Ectodermal cell (in vitro differentiated cells): Measurements from ENCODE around the gene NOTCH2. TPM values are rescaled to one million over a fixed set of nuclear protein-coding genes. Genes with fewer than 3 reads are reported as not detected.
"Not testable (repeated sequence)": the region's sequence is repeated elsewhere in the genome, so short reads cannot be mapped to it uniquely, and the experiment has no call there.

Source experiments
- H3K27ac ChIP-seq: 2 replicates; pipeline ENCODE4 v1.7.0; 2013; ENCODE audit warnings: mild to moderate bottlenecking, low read depth, low read length; ENCODE audit not compliant: insufficient read depth, poor library complexity, severe bottlenecking
- H3K27me3 ChIP-seq: 2 replicates; pipeline ENCODE4 v1.7.0; 2013; ENCODE audit warnings: mild to moderate bottlenecking, low read length; ENCODE audit not compliant: insufficient read depth, control insufficient read depth, poor library complexity, severe bottlenecking
- H3K36me3 ChIP-seq: one replicate; pipeline ENCODE4 v1.7.0; 2013; ENCODE audit warnings: low read length; ENCODE audit not compliant: control insufficient read depth, insufficient read depth
- H3K4me1 ChIP-seq: one replicate; pipeline ENCODE4 v1.7.0; 2013; ENCODE audit warnings: low read length; ENCODE audit not compliant: control insufficient read depth, insufficient read depth
- H3K4me3 ChIP-seq: 2 replicates; pipeline ENCODE4 v1.7.0; 2013; ENCODE audit warnings: low read depth, low read length, control low read depth; ENCODE audit not compliant: insufficient read depth
- H3K9me3 ChIP-seq: 2 replicates; pipeline ENCODE4 v1.7.0; 2013; ENCODE audit warnings: mild to moderate bottlenecking, low read length, moderate library complexity; ENCODE audit not compliant: control insufficient read depth
- WGBS, 2 experiments: methylation state at CpG; one replicate each; pipeline ENCODE4 v1.1.7; 2013; ENCODE audit warnings: missing lambda C conversion rate in 2 of 2; 5-methylcytosine and 5-hydroxymethylcytosine counted together
- polyA plus RNA-seq, 4 experiments: library from polyadenylated mRNA; stranded (reverse); fragments of 50-300 nt; gene quantifications; one replicate each; pipeline ENCODE4 v1.2.3, GENCODE V29; 2013

Gene NOTCH2
- 64.9 TPM for polyA plus RNA-seq (2013, experiment 1 of 4)
- polyA plus RNA-seq (2013, experiment 2 of 4): 83.5 TPM
- polyA plus RNA-seq (2013, experiment 3 of 4): 49.0 TPM
- polyA plus RNA-seq (2013, experiment 4 of 4): 61.6 TPM

DNA sequence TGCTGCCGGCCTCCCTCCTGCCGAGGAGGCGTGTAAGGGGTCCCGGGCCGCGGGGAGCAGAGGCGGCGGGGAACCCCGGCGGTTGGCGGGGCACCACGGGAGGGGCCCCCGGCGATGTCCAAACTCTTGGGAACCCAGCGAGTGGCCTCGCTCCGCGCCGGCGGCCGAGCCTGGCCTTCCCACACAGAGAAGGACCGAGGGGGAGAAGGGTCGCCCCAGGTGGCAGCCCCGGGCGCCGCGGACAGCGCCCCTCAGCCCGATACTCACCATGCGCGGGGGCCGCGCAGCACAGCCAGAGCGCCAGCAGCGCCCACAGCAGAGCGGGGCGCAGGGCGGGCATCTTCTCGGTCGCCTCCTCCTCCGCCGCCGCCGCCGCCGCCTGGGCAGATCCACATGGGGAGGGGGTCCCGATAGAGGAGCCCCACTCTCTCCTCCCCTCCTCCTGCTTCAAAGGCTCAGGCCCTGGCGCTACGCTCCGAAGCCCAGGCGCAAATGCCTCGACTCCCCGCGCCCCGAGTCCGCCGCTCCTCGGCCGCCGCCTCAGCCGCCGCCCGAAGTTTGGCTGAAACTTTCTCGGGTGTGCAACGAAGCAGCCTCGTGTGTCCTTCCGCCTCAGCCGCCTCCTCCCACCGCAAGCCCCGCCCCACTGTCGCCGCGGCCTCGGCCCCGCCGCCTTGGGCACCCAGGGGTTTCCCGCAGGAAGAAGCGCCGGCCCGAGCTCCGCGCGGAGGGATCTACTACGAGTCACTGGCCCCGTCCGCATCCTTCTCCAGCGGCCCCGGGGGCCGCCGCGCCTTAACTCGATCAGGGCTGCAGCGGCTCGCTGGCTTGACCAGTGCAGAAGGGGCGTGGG, at the start of gene NOTCH2:
TSS of gene NOTCH2 (minus strand) at position 596 of the 853 bp plus-strand sequence. CDS start at position 340, 256 bp downstream.
- not testable (repeated sequence) for H3K27me3 ChIP-seq, H3K36me3 ChIP-seq, H3K4me1 ChIP-seq, H3K9me3 ChIP-seq
- WGBS, 2 experiments: 0 to 1% methylated on average over 42 of the region's 95 CpGs
- peak within 1 kb of the TSS; percentile 36 for H3K27ac ChIP-seq
- peak within 1 kb of the TSS; percentile 49 for H3K4me3 ChIP-seq

DNA sequence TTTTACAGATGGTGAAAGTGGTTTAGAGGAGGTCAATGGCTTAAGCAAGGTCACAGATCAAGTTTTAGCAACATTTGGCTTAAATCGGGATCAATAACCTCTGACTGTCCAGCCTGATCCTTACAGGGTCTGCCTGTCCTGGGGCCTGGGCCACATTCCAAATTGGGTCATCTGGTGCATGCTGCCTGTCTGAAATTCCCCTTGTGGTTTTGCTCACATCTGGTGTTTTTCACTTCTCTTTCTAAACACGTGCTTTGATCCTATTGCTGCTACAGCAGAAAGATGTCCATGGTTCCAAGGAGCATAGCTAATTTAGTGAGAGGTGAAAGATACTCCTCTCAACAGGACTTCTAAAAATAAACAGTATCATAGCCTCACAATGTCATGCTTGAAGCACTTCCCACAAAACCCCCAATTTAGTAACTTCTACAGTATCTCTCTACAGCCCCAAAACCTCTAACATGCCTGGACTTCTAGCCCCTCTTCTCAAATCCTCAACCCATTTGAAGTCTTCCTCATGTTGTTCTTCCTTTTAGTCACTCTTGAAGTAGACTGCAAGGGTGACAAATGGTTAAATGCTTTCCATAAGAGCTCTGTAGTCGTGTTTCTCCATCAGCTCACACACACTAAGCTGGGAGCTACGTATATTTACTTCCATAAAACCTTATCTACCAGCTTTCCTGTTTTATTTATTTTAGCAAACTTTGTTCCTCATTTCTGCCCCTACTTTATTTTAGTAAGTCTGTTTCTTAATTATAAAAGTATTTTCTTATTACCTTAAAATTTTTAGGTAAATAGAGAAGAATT, 48.1 kb upstream of the NOTCH2 start:
- not testable (repeated sequence) for H3K4me1 ChIP-seq, H3K27me3 ChIP-seq, H3K4me3 ChIP-seq, H3K36me3 ChIP-seq, H3K27ac ChIP-seq, H3K9me3 ChIP-seq
- WGBS, 2 experiments: 57 to 65% methylated on average over 2 to 3 of the region's 4 CpGs

DNA sequence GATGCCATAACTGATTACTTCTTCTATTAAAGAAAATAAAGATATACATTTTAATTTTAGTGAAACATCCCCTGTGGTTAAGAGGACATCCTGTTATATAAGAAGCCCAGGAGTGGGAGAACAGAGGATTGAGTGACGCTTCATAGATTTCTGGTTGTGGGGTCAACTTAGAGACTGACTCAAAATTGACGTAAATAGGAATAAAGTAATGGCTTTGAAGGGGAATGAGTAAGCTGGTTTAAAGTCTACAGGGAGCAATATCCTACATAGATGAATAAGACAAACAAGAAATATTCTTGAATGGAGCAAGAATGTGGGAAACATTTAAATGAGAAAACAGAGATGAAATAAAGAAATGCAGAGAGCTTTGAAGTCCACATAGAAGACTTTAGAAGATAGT, 46.6 kb upstream of the NOTCH2 start:
- H3K27me3 ChIP-seq, H3K4me1 ChIP-seq, H3K9me3 ChIP-seq, H3K36me3 ChIP-seq, H3K4me3 ChIP-seq, H3K27ac ChIP-seq: not testable (repeated sequence)
- WGBS, 2 experiments: 93% methylated on average over 2 of the region's 2 CpGs

DNA sequence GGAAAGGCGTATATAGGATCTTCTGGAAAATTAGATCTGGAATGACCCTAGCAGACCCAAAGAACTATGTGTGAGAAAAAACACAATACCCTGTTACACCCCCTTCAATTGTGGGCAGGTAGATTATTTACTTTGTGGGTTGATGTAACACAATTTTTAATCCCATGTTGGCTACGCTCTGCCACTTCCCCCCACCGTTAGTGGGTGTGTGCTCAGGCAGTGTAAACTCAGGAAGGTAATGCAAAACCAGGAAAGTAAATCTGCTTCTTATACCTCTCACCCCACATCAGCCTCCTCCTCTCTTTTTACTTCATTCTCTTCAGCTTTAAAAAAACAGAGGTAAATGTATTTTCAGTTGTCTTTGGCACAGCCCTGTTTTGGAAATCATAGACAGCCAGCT, 43.7 kb upstream of the NOTCH2 start:
- H3K9me3 ChIP-seq, H3K27me3 ChIP-seq, H3K4me1 ChIP-seq, H3K4me3 ChIP-seq, H3K36me3 ChIP-seq, H3K27ac ChIP-seq: not testable (repeated sequence)
- WGBS, 2 experiments: no CpG with 5 or more reads among the region's 3 CpGs

DNA sequence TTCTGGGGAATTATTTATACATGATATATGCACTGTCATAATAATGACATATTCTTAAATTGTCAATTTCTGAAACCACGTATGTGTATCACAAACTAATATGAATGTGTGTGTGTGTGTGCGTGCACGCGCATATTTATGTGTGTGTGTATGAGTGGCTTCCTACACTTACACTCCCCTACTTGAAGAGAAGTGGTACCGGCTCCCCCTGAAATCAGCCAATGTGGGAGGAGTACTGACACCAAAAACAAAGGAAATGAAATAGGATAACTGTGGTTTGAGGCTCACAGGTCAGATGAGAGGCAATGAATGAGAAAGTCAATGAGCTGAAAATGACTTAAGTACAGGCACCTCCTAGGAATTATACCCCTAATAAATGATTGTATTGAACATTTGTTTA, 42.8 kb upstream of the NOTCH2 start:
- not testable (repeated sequence) for H3K9me3 ChIP-seq, H3K27me3 ChIP-seq, H3K4me3 ChIP-seq, H3K27ac ChIP-seq, H3K4me1 ChIP-seq, H3K36me3 ChIP-seq
- 95 to 100% methylated on average over 3 to 4 of the region's 5 CpGs for WGBS, 2 experiments

DNA sequence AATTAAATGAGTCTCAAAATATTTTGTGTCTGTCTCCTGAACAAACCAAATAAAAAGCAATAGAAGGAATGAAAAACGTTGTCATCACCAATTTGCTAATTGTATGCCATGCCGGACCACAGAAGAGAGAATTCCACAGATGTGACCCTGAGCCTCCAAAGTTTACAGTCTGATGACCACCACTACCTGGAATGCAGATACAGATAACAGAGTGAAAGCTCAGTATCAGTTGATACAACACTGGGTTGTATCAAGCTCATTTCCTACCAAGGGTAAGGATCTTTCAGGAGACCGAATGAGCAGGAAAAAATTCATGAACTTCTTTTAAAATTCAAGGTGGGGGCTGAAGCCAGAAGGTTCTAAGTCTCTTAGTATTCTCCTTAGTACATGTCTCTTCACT, 42.3 kb upstream of the NOTCH2 start:
- not testable (repeated sequence) for H3K27ac ChIP-seq, H3K4me1 ChIP-seq, H3K36me3 ChIP-seq, H3K4me3 ChIP-seq, H3K9me3 ChIP-seq, H3K27me3 ChIP-seq
- no CpG with 5 or more reads among the region's 3 CpGs for WGBS, 2 experiments

DNA sequence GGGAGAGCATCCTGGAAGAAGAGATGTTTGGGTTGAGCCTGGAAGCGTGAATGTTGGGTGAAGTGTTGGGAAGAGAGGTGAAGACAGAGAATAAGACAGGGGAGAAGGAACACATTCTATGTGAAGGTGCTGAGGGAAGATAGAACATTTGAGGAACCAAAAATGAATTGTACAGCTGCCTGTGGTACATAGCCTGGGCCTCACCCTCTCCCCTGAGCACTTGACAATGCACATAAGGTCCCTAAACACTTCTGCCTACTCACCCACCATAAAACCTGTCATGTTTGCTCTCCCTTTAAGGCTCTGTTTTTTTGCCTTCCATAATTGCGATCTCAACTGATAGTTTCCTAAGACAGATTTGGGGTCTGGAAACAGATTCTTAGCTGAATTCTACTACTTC, 41.5 kb upstream of the NOTCH2 start:
- H3K27me3 ChIP-seq, H3K36me3 ChIP-seq, H3K4me3 ChIP-seq, H3K27ac ChIP-seq, H3K4me1 ChIP-seq, H3K9me3 ChIP-seq: not testable (repeated sequence)
- no CpG with 5 or more reads among the region's 2 CpGs for WGBS, 2 experiments

DNA sequence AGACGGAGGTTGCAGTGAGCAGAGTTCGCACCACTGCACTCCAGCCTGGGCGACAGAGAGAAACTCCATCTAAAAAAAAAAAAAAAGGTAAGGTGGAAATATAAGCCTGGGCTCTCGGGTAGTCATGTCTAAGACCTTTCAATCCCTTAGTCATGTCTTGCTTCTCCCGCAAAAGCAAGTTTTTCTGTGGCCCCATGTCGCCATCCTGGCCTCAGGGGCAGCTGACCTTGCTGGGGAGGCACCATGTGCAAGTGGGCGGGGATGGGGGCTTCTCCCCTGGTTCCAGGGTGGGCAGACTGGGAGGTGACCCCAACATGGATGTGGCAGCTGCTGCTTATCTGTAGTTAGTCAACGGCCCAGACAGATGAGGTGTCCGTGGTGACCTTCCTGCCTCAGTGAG, 40.2 kb upstream of the NOTCH2 start:
- not testable (repeated sequence) for H3K4me3 ChIP-seq, H3K4me1 ChIP-seq, H3K27ac ChIP-seq, H3K36me3 ChIP-seq, H3K9me3 ChIP-seq, H3K27me3 ChIP-seq
- 83 to 100% methylated on average over 1 to 5 of the region's 9 CpGs for WGBS, 2 experiments

DNA sequence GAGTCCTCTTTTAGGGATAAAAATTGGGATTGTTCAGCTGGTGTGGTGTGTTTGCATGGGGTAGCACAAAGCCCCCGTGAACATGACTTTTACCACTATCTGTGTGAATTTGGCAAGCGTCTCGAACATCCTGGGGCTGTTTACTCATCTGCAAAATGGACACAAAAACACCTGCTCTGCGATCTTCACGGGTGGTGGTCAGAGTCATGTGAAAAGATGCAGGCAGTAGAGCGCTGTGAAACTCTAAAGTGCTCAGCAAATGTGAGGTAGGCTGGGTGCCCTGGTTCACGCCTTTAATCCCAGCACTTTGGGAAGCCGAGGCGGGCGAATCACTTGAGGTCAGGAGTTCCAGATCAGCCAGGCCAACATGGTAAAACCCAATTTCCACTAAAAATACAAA, 39.7 kb upstream of the NOTCH2 start:
- not testable (repeated sequence) for H3K36me3 ChIP-seq

DNA sequence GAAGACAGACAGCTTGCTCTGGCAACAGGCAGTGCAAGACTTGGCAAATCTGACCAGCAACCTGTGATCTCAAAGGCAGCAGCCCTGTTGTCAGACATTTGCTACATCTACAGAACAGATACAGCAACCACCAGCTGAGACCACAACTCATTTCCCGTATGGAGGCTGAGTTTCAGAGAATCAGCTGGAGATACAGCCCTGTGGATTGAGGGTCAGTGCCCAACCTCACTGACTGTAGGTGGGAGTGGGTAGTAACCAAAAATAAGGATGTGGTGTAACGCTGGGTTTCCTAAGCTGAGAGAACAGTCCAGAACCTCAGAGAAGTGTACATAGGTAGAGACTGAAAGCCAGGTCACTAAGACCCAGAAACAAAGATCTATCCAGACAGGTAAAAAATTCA, 35.8 kb upstream of the NOTCH2 start:
- H3K27me3 ChIP-seq, H3K4me3 ChIP-seq, H3K4me1 ChIP-seq, H3K27ac ChIP-seq, H3K9me3 ChIP-seq, H3K36me3 ChIP-seq: not testable (repeated sequence)
- 92 to 94% methylated on average over 1 of the region's 2 CpGs for WGBS, 2 experiments

More for the DNA sequence above, 39.7 kb upstream of the NOTCH2 start:
- 85 to 91% methylated on average over 3 to 8 of the region's 10 CpGs for WGBS, 2 experiments
- not testable (repeated sequence) for H3K9me3 ChIP-seq, H3K27me3 ChIP-seq, H3K4me3 ChIP-seq, H3K4me1 ChIP-seq, H3K27ac ChIP-seq
